KMS-11 (cell line): ENCODE measurements around the gene TANGO6.

Experiments used
- H2AFZ ChIP-seq: fragments of 200-600 bp; sonication (generic); 2 replicates; pipeline ENCODE4 v1.6.1; 2016; ENCODE audit warnings: antibody characterized with exemption, mixed run types, low read depth
- H3K27ac ChIP-seq: fragments of 200-600 bp; sonication (generic); 2 replicates; pipeline ENCODE4 v1.6.1; 2016; ENCODE audit warnings: mild to moderate bottlenecking, mixed run types
- H3K27me3 ChIP-seq: fragments of 200-600 bp; sonication (generic); 2 replicates; pipeline ENCODE4 v1.6.1; 2017; ENCODE audit warnings: mild to moderate bottlenecking, low read depth, mixed run types, moderate library complexity; ENCODE audit not compliant: insufficient read depth
- H3K36me3 ChIP-seq: fragments of 200-600 bp; sonication (generic); 2 replicates; pipeline ENCODE4 v1.6.1; 2017; ENCODE audit warnings: mild to moderate bottlenecking, mixed run types; ENCODE audit not compliant: insufficient read depth
- H3K4me1 ChIP-seq: fragments of 200-600 bp; sonication (generic); 2 replicates; pipeline ENCODE4 v1.6.1; 2016; ENCODE audit warnings: mild to moderate bottlenecking, low read depth, mixed run types; ENCODE audit not compliant: poor library complexity, severe bottlenecking
- H3K4me2 ChIP-seq: fragments of 200-600 bp; sonication (generic); 2 replicates; pipeline ENCODE4 v1.7.0; 2016; ENCODE audit warnings: mild to moderate bottlenecking, mixed run types
- H3K4me3 ChIP-seq: fragments of 200-600 bp; sonication (generic); IDR thresholded peaks from 2 replicates; pipeline ENCODE4 v1.6.1; 2017; ENCODE audit warnings: low read depth, low read length, mixed read lengths; ENCODE audit not compliant: insufficient read depth
- H3K79me2 ChIP-seq: fragments of 200-600 bp; sonication (generic); 2 replicates; pipeline ENCODE4 v1.6.1; 2016; ENCODE audit warnings: low read depth, mixed run types; ENCODE audit not compliant: insufficient read depth
- H3K9ac ChIP-seq: fragments of 200-600 bp; sonication (generic); 2 replicates; pipeline ENCODE4 v1.6.1; 2016; ENCODE audit warnings: mild to moderate bottlenecking, mixed run types
- H4K20me1 ChIP-seq: fragments of 200-600 bp; sonication (generic); 2 replicates; pipeline ENCODE4 v1.6.1; 2016; ENCODE audit warnings: mild to moderate bottlenecking, mixed run types; ENCODE audit not compliant: insufficient read depth
- CTCF ChIP-seq: fragments of 200-600 bp; sonication (generic); conservative IDR thresholded peaks from 2 replicates; pipeline ENCODE4 v1.6.1; 2017; ENCODE audit warnings: low read depth, mild to moderate bottlenecking, antibody characterized with exemption, low read length, moderate library complexity, mixed read lengths

The TANGO6 gene

GRCh38 chr16:68910051-68910450 is 66.7 kb downstream of the TANGO6 start:
- Histone ChIP-seq H3K4me3 (no peak overlapping the region), H4K20me1 (no peaks in the 10 kb centered on the region), H3K4me2 (no peak overlapping the region), H3K27me3 (no peaks in the 10 kb centered on the region), H3K27ac (no peak overlapping the region), H3K79me2 (no peaks in the 10 kb centered on the region), H3K9ac (no peak overlapping the region), H2AFZ (no peak overlapping the region), H3K36me3 (no peaks in the 10 kb centered on the region), H3K4me1 (no peaks in the 10 kb centered on the region)
- no peak for TF ChIP-seq CTCF

- Histone ChIP-seq H3K36me3 (no peaks in the 10 kb centered on the region), H3K9ac (no peak overlapping the region), H3K4me1 (no peaks in the 10 kb centered on the region), H3K27me3 (no peaks in the 10 kb centered on the region), H2AFZ (no peak overlapping the region), H3K4me2 (no peak overlapping the region), H3K27ac (no peak overlapping the region), H4K20me1 (no peaks in the 10 kb centered on the region), H3K79me2 (no peaks in the 10 kb centered on the region), H3K4me3 (no peak overlapping the region)
- no peak for TF ChIP-seq CTCF
Measured at GRCh38 chr16:68915589-68915988, 72.3 kb downstream of the TANGO6 start.

- no peaks in the 10 kb centered on the region for H3K36me3 ChIP-seq
- H3K27ac ChIP-seq = no peak overlapping the region
- H3K79me2 ChIP-seq = no peaks in the 10 kb centered on the region
- no peak overlapping the region for H3K9ac ChIP-seq
- no peak overlapping the region for H2AFZ ChIP-seq
- H4K20me1 ChIP-seq = no peaks in the 10 kb centered on the region
- no peaks in the 10 kb centered on the region for H3K4me1 ChIP-seq
- no peak for TF ChIP-seq CTCF
- no peaks in the 10 kb centered on the region for H3K27me3 ChIP-seq
- H3K4me2 ChIP-seq = no peak overlapping the region
- no peak overlapping the region for H3K4me3 ChIP-seq
Measured at GRCh38 chr16:68917541-68917940, 74.2 kb downstream of the TANGO6 start.

- no peaks in the 10 kb centered on the region for H3K4me1 ChIP-seq
- H2AFZ ChIP-seq = no peak overlapping the region
- H4K20me1 ChIP-seq = no peaks in the 10 kb centered on the region
- H3K79me2 ChIP-seq = no peaks in the 10 kb centered on the region
- no peaks in the 10 kb centered on the region for H3K36me3 ChIP-seq
- H3K4me3 ChIP-seq = no peak overlapping the region
- H3K9ac ChIP-seq = no peak overlapping the region
- H3K27ac ChIP-seq = no peak overlapping the region
- H3K27me3 ChIP-seq = no peaks in the 10 kb centered on the region
- no peak for TF ChIP-seq CTCF
- no peak overlapping the region for H3K4me2 ChIP-seq
Measured at GRCh38 chr16:68920349-68920748, 77.0 kb downstream of the TANGO6 start.

GRCh38 chr16:68921637-68922036 is 78.3 kb downstream of the TANGO6 start:
- Histone ChIP-seq H3K79me2 (no peaks in the 10 kb centered on the region), H3K4me2 (no peak overlapping the region), H3K4me1 (no peaks in the 10 kb centered on the region), H3K36me3 (no peaks in the 10 kb centered on the region), H4K20me1 (no peaks in the 10 kb centered on the region), H2AFZ (no peak overlapping the region), H3K27ac (no peak overlapping the region), H3K4me3 (no peak overlapping the region), H3K9ac (no peak overlapping the region), H3K27me3 (no peaks in the 10 kb centered on the region)
- TF ChIP-seq CTCF = no peak
